GM18508 (cell line): Measurements from ENCODE around the gene TAC1.
"Not testable (repeated sequence)": the region's sequence is repeated elsewhere in the genome, so short reads cannot be mapped to it uniquely, and the experiment has no call there.

Source experiments
- ATAC-seq: cut with Tn5 transposase; IDR thresholded peaks from one replicate; pipeline ENCODE4 v1.9.1; 2021; ENCODE audit warnings: moderate number of reproducible peaks; ENCODE audit not compliant: insufficient read depth, unreplicated experiment

The TAC1 gene

GRCh38 chr7:97731736-97732564 is at the start of gene TAC1:
TSS of gene TAC1 (plus strand) at chr7:97732086. CDS start at chr7:97732613, 527 bp downstream.
- ATAC-seq, result no peak

GRCh38 chr7:97685952-97686351 is 45.9 kb upstream of the TAC1 start:
- no peak for ATAC-seq

GRCh38 chr7:97693586-97693985 is 38.3 kb upstream of the TAC1 start:
- no peak for ATAC-seq

- no peak for ATAC-seq
These were observed 37.5 kb upstream of the TAC1 start for GRCh38 chr7:97694355-97694754.

- no peak for ATAC-seq
These were observed 34.5 kb upstream of the TAC1 start for GRCh38 chr7:97697396-97697795.

GRCh38 chr7:97722386-97722785 is 9.5 kb upstream of the TAC1 start:
- ATAC-seq, result no peak

GRCh38 chr7:97732565-97733275 is 834 bp downstream of the TAC1 start:
- no peak for ATAC-seq

GRCh38 chr7:97733276-97734161 is 1.6 kb downstream of the TAC1 start:
- ATAC-seq, result no peak

- ATAC-seq, result no peak
These were observed 2.4 kb downstream of the TAC1 start for GRCh38 chr7:97734255-97734654.

- ATAC-seq, result no peak
These were observed 3.2 kb downstream of the TAC1 start for GRCh38 chr7:97735075-97735474.

GRCh38 chr7:97748482-97748881 is 16.6 kb downstream of the TAC1 start:
- no peak for ATAC-seq

- no peak for ATAC-seq
These were observed 19.7 kb downstream of the TAC1 start for GRCh38 chr7:97751566-97751965.

GRCh38 chr7:97752215-97752614 is 20.3 kb downstream of the TAC1 start:
- ATAC-seq, result no peak

- ATAC-seq, result no peak
These were observed 25.9 kb downstream of the TAC1 start for GRCh38 chr7:97757824-97758223.

GRCh38 chr7:97770850-97771249 is 39.0 kb downstream of the TAC1 start:
- no peak for ATAC-seq

GRCh38 chr7:97771576-97771975 is 39.7 kb downstream of the TAC1 start:
- ATAC-seq, result no peak

- ATAC-seq, result no peak
These were observed 40.4 kb downstream of the TAC1 start for GRCh38 chr7:97772045-97772901.

- ATAC-seq, result not testable (repeated sequence)
These were observed 54.5 kb downstream of the TAC1 start for GRCh38 chr7:97786398-97786797.
